ENCODE data around the gene GCLC. TPM values are rescaled to one million over a fixed set of nuclear protein-coding genes. Genes with fewer than 3 reads are reported as not detected.
A peak's percentile ranks its signal among the peaks of the same experiment; 100 is the strongest.

GCLC gene
- total and polyA plus RNA-seq, 9 of the 15 experiments (the other 6 are each of a cell fraction or from before 2014, with no cell fraction given): 3.9 to 20.0 (median 9.4) TPM

GRCh38 chr6:53547811-53548496, 3.1 kb upstream of the GCLC start (continued):
- TF ChIP-seq, protein P1, sequence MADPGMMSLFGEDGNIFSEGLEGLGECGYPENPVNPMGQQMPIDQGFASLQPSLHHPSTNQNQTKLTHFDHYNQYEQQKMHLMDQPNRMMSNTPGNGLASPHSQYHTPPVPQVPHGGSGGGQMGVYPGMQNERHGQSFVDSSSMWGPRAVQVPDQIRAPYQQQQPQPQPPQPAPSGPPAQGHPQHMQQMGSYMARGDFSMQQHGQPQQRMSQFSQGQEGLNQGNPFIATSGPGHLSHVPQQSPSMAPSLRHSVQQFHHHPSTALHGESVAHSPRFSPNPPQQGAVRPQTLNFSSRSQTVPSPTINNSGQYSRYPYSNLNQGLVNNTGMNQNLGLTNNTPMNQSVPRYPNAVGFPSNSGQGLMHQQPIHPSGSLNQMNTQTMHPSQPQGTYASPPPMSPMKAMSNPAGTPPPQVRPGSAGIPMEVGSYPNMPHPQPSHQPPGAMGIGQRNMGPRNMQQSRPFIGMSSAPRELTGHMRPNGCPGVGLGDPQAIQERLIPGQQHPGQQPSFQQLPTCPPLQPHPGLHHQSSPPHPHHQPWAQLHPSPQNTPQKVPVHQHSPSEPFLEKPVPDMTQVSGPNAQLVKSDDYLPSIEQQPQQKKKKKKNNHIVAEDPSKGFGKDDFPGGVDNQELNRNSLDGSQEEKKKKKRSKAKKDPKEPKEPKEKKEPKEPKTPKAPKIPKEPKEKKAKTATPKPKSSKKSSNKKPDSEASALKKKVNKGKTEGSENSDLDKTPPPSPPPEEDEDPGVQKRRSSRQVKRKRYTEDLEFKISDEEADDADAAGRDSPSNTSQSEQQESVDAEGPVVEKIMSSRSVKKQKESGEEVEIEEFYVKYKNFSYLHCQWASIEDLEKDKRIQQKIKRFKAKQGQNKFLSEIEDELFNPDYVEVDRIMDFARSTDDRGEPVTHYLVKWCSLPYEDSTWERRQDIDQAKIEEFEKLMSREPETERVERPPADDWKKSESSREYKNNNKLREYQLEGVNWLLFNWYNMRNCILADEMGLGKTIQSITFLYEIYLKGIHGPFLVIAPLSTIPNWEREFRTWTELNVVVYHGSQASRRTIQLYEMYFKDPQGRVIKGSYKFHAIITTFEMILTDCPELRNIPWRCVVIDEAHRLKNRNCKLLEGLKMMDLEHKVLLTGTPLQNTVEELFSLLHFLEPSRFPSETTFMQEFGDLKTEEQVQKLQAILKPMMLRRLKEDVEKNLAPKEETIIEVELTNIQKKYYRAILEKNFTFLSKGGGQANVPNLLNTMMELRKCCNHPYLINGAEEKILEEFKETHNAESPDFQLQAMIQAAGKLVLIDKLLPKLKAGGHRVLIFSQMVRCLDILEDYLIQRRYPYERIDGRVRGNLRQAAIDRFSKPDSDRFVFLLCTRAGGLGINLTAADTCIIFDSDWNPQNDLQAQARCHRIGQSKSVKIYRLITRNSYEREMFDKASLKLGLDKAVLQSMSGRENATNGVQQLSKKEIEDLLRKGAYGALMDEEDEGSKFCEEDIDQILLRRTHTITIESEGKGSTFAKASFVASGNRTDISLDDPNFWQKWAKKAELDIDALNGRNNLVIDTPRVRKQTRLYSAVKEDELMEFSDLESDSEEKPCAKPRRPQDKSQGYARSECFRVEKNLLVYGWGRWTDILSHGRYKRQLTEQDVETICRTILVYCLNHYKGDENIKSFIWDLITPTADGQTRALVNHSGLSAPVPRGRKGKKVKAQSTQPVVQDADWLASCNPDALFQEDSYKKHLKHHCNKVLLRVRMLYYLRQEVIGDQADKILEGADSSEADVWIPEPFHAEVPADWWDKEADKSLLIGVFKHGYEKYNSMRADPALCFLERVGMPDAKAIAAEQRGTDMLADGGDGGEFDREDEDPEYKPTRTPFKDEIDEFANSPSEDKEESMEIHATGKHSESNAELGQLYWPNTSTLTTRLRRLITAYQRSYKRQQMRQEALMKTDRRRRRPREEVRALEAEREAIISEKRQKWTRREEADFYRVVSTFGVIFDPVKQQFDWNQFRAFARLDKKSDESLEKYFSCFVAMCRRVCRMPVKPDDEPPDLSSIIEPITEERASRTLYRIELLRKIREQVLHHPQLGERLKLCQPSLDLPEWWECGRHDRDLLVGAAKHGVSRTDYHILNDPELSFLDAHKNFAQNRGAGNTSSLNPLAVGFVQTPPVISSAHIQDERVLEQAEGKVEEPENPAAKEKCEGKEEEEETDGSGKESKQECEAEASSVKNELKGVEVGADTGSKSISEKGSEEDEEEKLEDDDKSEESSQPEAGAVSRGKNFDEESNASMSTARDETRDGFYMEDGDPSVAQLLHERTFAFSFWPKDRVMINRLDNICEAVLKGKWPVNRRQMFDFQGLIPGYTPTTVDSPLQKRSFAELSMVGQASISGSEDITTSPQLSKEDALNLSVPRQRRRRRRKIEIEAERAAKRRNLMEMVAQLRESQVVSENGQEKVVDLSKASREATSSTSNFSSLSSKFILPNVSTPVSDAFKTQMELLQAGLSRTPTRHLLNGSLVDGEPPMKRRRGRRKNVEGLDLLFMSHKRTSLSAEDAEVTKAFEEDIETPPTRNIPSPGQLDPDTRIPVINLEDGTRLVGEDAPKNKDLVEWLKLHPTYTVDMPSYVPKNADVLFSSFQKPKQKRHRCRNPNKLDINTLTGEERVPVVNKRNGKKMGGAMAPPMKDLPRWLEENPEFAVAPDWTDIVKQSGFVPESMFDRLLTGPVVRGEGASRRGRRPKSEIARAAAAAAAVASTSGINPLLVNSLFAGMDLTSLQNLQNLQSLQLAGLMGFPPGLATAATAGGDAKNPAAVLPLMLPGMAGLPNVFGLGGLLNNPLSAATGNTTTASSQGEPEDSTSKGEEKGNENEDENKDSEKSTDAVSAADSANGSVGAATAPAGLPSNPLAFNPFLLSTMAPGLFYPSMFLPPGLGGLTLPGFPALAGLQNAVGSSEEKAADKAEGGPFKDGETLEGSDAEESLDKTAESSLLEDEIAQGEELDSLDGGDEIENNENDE (IDR thresholded peaks at IDR 0.05; ENCODE audit: low read depth, low read length): no peak
- no peak for TF ChIP-seq MTF1 (CRISPR knock-in tag; IDR thresholded peaks at IDR 0.05; ENCODE audit: borderline replicate concordance)
- TF ChIP-seq NFXL1 (CRISPR knock-in tag; IDR thresholded peaks at IDR 0.05): no peak
- TF ChIP-seq RUNX1 (IDR thresholded peaks at IDR 0.05; ENCODE audit: low read depth): no peak
- TF ChIP-seq SPI1 (IDR thresholded peaks at IDR 0.05; ENCODE audit: borderline replicate concordance, low read depth, low read length): peak; percentile 76; the same call in 1 of the 2 replicates
- peak in 1 of 2 experiments; percentile 65; a peak in 1 of 4 replicates for TF ChIP-seq TRIM24 (IDR thresholded peaks at IDR 0.05)
- TF ChIP-seq TCF3 (CRISPR knock-in tag; IDR thresholded peaks at IDR 0.05): no peak; the same call in 1 of the 2 replicates
- no peak for TF ChIP-seq POLR2H (tag; IDR thresholded peaks at IDR 0.05; ENCODE audit: low read depth)
- no peak for TF ChIP-seq ELF2 (CRISPR knock-in tag; IDR thresholded peaks at IDR 0.05)
- TF ChIP-seq CSDE1 (IDR thresholded peaks at IDR 0.05): no peak
- no peak for TF ChIP-seq ZNF561 (CRISPR knock-in tag; conservative IDR thresholded peaks at IDR 0.05)
- TF ChIP-seq ZNF764 (CRISPR knock-in tag; IDR thresholded peaks at IDR 0.05; ENCODE audit: low read depth): no peak
- TF ChIP-seq, protein P2, sequence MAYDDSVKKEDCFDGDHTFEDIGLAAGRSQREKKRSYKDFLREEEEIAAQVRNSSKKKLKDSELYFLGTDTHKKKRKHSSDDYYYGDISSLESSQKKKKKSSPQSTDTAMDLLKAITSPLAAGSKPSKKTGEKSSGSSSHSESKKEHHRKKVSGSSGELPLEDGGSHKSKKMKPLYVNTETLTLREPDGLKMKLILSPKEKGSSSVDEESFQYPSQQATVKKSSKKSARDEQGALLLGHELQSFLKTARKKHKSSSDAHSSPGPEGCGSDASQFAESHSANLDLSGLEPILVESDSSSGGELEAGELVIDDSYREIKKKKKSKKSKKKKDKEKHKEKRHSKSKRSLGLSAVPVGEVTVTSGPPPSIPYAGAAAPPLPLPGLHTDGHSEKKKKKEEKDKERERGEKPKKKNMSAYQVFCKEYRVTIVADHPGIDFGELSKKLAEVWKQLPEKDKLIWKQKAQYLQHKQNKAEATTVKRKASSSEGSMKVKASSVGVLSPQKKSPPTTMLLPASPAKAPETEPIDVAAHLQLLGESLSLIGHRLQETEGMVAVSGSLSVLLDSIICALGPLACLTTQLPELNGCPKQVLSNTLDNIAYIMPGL (CRISPR knock-in tag; IDR thresholded peaks at IDR 0.05): no peak
- TF ChIP-seq PHTF2 (CRISPR knock-in tag; IDR thresholded peaks at IDR 0.05): no peak
- TF ChIP-seq TAL1 (IDR thresholded peaks at IDR 0.05): no peak

Measured in K562 (cell line).